ENCODE measurements around the gene SKIC3. TPM values are rescaled to one million over a fixed set of nuclear protein-coding genes. Genes with fewer than 3 reads are reported as not detected.

The SKIC3 gene
- total RNA-seq (ENCODE audit: unreplicated experiment): 163 TPM
- long read RNA-seq, partial matches to known transcripts: 7 of 9 reads
- long read RNA-seq, other reads (novel, unspliced or antisense): 2 of 9 reads

DNA sequence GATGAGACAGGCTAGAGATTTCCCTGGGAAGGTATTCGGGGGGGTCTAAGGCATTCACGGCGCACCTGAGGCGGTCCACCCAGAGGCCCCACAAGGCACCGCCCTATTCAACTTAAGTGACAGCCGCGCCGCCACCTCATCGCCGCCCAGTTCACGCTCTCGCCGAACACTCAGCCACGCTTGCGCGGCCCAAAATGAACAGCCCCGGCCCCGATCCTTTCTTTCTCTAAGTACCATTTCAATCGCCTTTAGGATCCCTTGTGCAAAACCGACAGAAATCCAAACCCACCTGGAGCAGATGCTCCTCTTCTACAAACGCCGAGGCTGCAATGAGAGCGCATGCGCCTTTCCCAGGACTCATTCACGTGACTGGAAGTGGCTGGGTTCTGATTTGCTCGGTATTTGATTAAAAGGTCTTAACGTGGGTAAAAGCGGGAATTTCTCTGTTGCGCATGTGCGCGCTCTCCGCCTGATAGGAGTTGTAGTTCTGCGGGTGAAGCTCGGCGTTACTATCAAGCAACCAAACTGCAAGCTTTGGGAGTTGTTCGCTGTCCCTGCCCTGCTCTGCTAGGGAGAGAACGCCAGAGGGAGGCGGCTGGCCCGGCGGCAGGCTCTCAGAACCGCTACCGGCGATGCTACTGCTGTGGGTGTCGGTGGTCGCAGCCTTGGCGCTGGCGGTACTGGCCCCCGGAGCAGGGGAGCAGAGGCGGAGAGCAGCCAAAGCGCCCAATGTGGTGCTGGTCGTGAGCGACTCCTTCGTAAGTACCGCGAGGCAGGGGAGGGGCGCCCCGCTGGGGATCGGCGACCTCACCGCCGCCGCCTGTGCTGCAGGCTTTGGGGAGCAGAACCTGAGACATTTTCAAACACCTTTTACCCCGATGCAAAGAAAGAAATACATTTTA, at the start of gene SKIC3, which contains the start of gene ARSK:
Gene SKIC3 (minus strand): TSS at position 331 of the 902 bp plus-strand sequence. CDS start 7,827 bp downstream, outside the sequence.
Gene ARSK (plus strand): TSS at position 455 of the 902 bp plus-strand sequence. CDS start 178 bp downstream, at position 633.
- H3K4me1 Mint-ChIP-seq (ENCODE audit: low read depth, unreplicated experiment): peaks cover 19% of the 10 kb centered on the region
- H3K9me3 Mint-ChIP-seq (ENCODE audit: unreplicated experiment): peaks cover 8% of the 10 kb centered on the region
- H3K4me3 Mint-ChIP-seq (ENCODE audit: unreplicated experiment): peak within 1 kb of the TSS; percentile 95
- H3K27me3 Mint-ChIP-seq (ENCODE audit: unreplicated experiment): peaks cover 4% of the 10 kb centered on the region
- H3K27ac Mint-ChIP-seq (ENCODE audit: unreplicated experiment): peak within 1 kb of the TSS; percentile 99
- peak; percentile 88 for DNase-seq
- H3K36me3 Mint-ChIP-seq (ENCODE audit: unreplicated experiment): no peaks in the 10 kb centered on the region
- TF ChIP-seq, protein P1, sequence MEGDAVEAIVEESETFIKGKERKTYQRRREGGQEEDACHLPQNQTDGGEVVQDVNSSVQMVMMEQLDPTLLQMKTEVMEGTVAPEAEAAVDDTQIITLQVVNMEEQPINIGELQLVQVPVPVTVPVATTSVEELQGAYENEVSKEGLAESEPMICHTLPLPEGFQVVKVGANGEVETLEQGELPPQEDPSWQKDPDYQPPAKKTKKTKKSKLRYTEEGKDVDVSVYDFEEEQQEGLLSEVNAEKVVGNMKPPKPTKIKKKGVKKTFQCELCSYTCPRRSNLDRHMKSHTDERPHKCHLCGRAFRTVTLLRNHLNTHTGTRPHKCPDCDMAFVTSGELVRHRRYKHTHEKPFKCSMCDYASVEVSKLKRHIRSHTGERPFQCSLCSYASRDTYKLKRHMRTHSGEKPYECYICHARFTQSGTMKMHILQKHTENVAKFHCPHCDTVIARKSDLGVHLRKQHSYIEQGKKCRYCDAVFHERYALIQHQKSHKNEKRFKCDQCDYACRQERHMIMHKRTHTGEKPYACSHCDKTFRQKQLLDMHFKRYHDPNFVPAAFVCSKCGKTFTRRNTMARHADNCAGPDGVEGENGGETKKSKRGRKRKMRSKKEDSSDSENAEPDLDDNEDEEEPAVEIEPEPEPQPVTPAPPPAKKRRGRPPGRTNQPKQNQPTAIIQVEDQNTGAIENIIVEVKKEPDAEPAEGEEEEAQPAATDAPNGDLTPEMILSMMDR (IDR thresholded peaks at IDR 0.05; ENCODE audit: partially characterized antibody, unreplicated experiment): peak; percentile 23

DNA sequence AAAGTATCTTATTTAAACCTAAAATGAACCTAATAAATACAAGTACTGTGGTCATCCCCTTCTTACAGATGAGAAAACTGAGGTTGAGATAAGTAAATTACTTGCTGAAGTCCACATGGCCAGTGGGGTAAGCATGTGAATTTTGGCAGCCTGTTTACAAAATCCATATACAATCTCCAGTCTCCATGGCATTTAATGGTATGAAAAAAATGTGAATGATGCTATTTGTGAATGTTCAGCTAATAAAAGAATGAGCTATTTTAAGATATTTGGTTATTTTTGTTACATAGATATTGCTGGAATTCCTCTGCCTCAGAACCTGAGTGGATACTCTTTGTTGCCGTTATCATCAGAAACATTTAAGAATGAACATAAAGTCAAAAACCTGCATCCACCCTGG, 45.8 kb upstream of the SKIC3 start:
- no peaks in the 10 kb centered on the region for H3K36me3 Mint-ChIP-seq (ENCODE audit: unreplicated experiment)
- no peak for DNase-seq
- H3K27me3 Mint-ChIP-seq (ENCODE audit: unreplicated experiment): no peaks in the 10 kb centered on the region
- H3K4me1 Mint-ChIP-seq (ENCODE audit: low read depth, unreplicated experiment): peaks cover 2% of the 10 kb centered on the region
- TF ChIP-seq, protein P1 (IDR thresholded peaks at IDR 0.05; ENCODE audit: partially characterized antibody, unreplicated experiment): no peak
- no peak overlapping the region for H3K27ac Mint-ChIP-seq (ENCODE audit: unreplicated experiment)
- no peaks in the 10 kb centered on the region for H3K9me3 Mint-ChIP-seq (ENCODE audit: unreplicated experiment)
- no peak overlapping the region for H3K4me3 Mint-ChIP-seq (ENCODE audit: unreplicated experiment)

DNA sequence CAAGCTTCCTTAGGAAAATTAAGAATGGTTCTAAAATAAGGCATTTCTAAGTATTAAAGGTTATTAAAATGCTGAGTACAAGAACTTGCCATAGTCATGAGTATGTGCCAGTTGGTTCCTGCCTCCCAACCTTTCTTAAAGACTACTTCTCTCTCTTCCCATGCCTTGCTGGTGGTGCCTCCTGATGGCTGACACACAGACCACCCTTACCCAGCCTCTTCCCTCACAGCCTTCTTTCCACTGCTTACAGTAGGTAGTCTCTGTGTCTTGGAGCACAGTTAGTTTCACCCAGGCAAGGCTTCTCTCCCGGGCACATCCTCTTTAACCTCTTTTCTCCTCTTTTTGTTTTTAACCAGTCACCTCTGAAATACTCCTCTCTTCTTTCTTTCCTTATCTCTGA, 44.5 kb upstream of the SKIC3 start:
- no peak overlapping the region for H3K4me3 Mint-ChIP-seq (ENCODE audit: unreplicated experiment)
- no peaks in the 10 kb centered on the region for H3K36me3 Mint-ChIP-seq (ENCODE audit: unreplicated experiment)
- DNase-seq: no peak
- TF ChIP-seq, protein P1 (IDR thresholded peaks at IDR 0.05; ENCODE audit: partially characterized antibody, unreplicated experiment): no peak
- H3K4me1 Mint-ChIP-seq (ENCODE audit: low read depth, unreplicated experiment): peaks cover 2% of the 10 kb centered on the region
- H3K27ac Mint-ChIP-seq (ENCODE audit: unreplicated experiment): no peak overlapping the region
- H3K9me3 Mint-ChIP-seq (ENCODE audit: unreplicated experiment): no peaks in the 10 kb centered on the region
- no peaks in the 10 kb centered on the region for H3K27me3 Mint-ChIP-seq (ENCODE audit: unreplicated experiment)

DNA sequence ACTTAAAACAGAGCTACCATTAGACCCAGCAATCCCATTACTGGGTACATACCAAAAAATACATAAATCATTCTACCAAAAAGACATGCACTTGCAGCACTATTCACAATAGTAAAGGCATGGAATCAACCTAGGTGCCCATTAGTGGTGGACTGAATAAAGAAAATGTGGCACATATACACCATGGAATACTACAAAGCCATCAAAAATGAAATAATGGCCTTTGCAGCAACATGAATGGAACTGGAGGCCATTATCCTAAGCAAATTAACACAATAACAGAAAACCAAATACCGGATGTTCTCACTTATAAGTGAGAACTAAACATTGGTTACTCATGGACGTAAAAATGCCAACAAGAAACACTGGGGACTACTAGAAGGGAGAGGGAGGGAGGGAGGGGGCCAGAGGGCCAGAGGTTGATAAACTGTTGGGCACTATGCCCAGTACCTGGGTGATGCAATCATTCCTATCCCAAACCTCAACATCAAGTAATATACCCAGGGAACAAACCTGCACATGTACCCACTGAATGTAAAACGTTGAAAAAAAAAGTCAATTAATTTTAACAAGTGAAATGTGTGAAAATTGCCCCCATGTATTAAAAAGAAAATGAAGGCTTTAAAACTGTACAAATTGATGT, 40.6 kb upstream of the SKIC3 start:
- TF ChIP-seq, protein P1 (IDR thresholded peaks at IDR 0.05; ENCODE audit: partially characterized antibody, unreplicated experiment): no peak
- Mint-ChIP-seq H3K4me1 (ENCODE audit: low read depth, unreplicated experiment) (peaks cover 2% of the 10 kb centered on the region), H3K27me3 (ENCODE audit: unreplicated experiment) (no peaks in the 10 kb centered on the region), H3K9me3 (ENCODE audit: unreplicated experiment) (no peaks in the 10 kb centered on the region), H3K27ac (ENCODE audit: unreplicated experiment) (no peak overlapping the region), H3K4me3 (ENCODE audit: unreplicated experiment) (no peak overlapping the region), H3K36me3 (ENCODE audit: unreplicated experiment) (no peaks in the 10 kb centered on the region)
- no peak for DNase-seq
